ENCODE results near the gene NRG2.

NRG2 gene

DNA sequence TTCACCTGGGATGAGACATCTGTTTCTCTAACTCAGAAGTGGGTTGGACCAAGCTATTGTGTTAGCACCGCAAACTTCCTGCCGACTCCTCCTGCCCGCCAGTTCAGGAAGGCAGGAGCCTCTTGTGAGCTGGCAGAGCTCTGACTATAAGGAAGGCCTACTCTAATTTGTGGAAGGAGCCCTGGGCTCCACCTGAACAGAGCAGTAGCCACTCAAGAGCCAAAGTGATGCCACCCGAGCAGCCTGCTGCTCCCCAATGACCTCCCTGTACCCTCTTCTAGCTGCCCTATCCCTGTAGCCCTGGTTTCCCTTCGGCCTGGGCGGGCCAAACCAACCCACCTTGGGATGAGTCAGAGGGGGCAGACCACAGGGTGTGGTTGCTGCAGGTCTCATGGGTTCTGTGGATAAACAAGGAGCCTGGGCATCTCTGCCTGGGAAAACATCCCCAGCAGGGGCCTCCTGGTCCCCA is 165.9 kb downstream of the NRG2 start:
- TF ChIP-seq SIN3A (IDR thresholded peaks at IDR 0.05; ENCODE audit: borderline replicate concordance, insufficient read depth, low read length), result no peak
- TF ChIP-seq POLR2AphosphoS5 (IDR thresholded peaks at IDR 0.05; ENCODE audit: low read depth, low read length), result no peak
- TF ChIP-seq TAF1 (IDR thresholded peaks at IDR 0.05; ENCODE audit: borderline replicate concordance, insufficient read depth, low read length), result no peak
- TF ChIP-seq, protein P1, sequence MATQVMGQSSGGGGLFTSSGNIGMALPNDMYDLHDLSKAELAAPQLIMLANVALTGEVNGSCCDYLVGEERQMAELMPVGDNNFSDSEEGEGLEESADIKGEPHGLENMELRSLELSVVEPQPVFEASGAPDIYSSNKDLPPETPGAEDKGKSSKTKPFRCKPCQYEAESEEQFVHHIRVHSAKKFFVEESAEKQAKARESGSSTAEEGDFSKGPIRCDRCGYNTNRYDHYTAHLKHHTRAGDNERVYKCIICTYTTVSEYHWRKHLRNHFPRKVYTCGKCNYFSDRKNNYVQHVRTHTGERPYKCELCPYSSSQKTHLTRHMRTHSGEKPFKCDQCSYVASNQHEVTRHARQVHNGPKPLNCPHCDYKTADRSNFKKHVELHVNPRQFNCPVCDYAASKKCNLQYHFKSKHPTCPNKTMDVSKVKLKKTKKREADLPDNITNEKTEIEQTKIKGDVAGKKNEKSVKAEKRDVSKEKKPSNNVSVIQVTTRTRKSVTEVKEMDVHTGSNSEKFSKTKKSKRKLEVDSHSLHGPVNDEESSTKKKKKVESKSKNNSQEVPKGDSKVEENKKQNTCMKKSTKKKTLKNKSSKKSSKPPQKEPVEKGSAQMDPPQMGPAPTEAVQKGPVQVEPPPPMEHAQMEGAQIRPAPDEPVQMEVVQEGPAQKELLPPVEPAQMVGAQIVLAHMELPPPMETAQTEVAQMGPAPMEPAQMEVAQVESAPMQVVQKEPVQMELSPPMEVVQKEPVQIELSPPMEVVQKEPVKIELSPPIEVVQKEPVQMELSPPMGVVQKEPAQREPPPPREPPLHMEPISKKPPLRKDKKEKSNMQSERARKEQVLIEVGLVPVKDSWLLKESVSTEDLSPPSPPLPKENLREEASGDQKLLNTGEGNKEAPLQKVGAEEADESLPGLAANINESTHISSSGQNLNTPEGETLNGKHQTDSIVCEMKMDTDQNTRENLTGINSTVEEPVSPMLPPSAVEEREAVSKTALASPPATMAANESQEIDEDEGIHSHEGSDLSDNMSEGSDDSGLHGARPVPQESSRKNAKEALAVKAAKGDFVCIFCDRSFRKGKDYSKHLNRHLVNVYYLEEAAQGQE (IDR thresholded peaks at IDR 0.05; ENCODE audit: insufficient read depth in 1 of 2, low read depth in 2 of 2, low read length in 2 of 2), result no peak
- no peak for TF ChIP-seq FOXP2 (optimal IDR thresholded peaks at IDR 0.05; ENCODE audit: borderline replicate concordance, extremely low read depth, extremely low read length, insufficient read depth)

- no peak for TF ChIP-seq SIN3A (IDR thresholded peaks at IDR 0.05; ENCODE audit: borderline replicate concordance, insufficient read depth, low read length)
- TF ChIP-seq POLR2AphosphoS5 (IDR thresholded peaks at IDR 0.05; ENCODE audit: low read depth, low read length), result no peak
- no peak for TF ChIP-seq TAF1 (IDR thresholded peaks at IDR 0.05; ENCODE audit: borderline replicate concordance, insufficient read depth, low read length)
- TF ChIP-seq, protein P1 (IDR thresholded peaks at IDR 0.05; ENCODE audit: insufficient read depth in 1 of 2, low read depth in 2 of 2, low read length in 2 of 2), result no peak
- TF ChIP-seq FOXP2 (optimal IDR thresholded peaks at IDR 0.05; ENCODE audit: borderline replicate concordance, extremely low read depth, extremely low read length, insufficient read depth), result no peak
These were observed 167.1 kb downstream of the NRG2 start for GRCh38 chr5:139875957-139876356.

GRCh38 chr5:139872851-139873794 is 170.0 kb downstream of the NRG2 start:
- no peak for TF ChIP-seq TAF1 (IDR thresholded peaks at IDR 0.05; ENCODE audit: borderline replicate concordance, insufficient read depth, low read length)
- no peak for TF ChIP-seq POLR2AphosphoS5 (IDR thresholded peaks at IDR 0.05; ENCODE audit: low read depth, low read length)
- TF ChIP-seq, protein P1 (IDR thresholded peaks at IDR 0.05; ENCODE audit: insufficient read depth in 1 of 2, low read depth in 2 of 2, low read length in 2 of 2), result no peak
- no peak for TF ChIP-seq SIN3A (IDR thresholded peaks at IDR 0.05; ENCODE audit: borderline replicate concordance, insufficient read depth, low read length)

- TF ChIP-seq SIN3A (IDR thresholded peaks at IDR 0.05; ENCODE audit: borderline replicate concordance, insufficient read depth, low read length), result no peak
- no peak for TF ChIP-seq POLR2AphosphoS5 (IDR thresholded peaks at IDR 0.05; ENCODE audit: low read depth, low read length)
- TF ChIP-seq, protein P1 (IDR thresholded peaks at IDR 0.05; ENCODE audit: insufficient read depth in 1 of 2, low read depth in 2 of 2, low read length in 2 of 2), result no peak
- no peak for TF ChIP-seq FOXP2 (optimal IDR thresholded peaks at IDR 0.05; ENCODE audit: borderline replicate concordance, extremely low read depth, extremely low read length, insufficient read depth)
- no peak for TF ChIP-seq TAF1 (IDR thresholded peaks at IDR 0.05; ENCODE audit: borderline replicate concordance, insufficient read depth, low read length)
These were observed 170.9 kb downstream of the NRG2 start for GRCh38 chr5:139872052-139872766.

All from PFSK-1 (cell line).